ENCODE data around the gene ADCY5. TPM values are rescaled to one million over a fixed set of nuclear protein-coding genes. Genes with fewer than 3 reads are reported as not detected.
A peak's percentile ranks its signal among the peaks of the same experiment; 100 is the strongest.

ADCY5 gene
- total RNA-seq, 4 donors from 2014 or later = 119 to 251 (median 185) TPM

DNA sequence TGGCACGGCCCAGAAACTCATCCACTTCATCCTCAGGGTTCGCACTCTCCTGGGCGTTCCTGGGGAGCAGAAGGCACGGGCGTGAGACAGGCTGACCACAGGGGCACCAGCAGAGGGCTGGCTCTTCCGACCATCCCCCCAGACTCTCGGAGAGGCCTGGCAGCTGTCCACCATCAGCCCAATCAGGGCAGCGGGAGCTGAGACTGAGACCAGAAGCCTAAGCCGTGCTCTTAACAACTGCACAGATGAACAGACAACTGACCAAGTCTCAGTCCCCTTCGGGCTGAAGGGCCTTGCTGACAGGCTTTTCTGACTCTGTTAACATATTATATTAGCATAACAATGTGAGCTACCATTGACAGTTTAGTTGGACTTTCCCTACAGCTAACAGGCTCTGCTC, 129.1 kb downstream of the ADCY5 start:
- Histone ChIP-seq H3K27ac (peak overlapping the region in 3 of 4 donors; percentile 21 to 90 (median 61)), H3K36me3 (peaks cover 0 to 93% of the 10 kb centered on the region in 2 donors), H3K9me3 (no peaks in the 10 kb centered on the region), H3K4me3 (no peak overlapping the region), H3K27me3 (no peaks in the 10 kb centered on the region), H3K4me1 (peaks cover 0 to 57% (median under 1%) of the 10 kb centered on the region in 3 donors)
- TF ChIP-seq POLR2A (IDR thresholded peaks at IDR 0.05) (no peak), POLR2AphosphoS5 (IDR thresholded peaks at IDR 0.05) (no peak), EP300 (IDR thresholded peaks at IDR 0.05) (no peak)
- TF ChIP-seq, protein P1, sequence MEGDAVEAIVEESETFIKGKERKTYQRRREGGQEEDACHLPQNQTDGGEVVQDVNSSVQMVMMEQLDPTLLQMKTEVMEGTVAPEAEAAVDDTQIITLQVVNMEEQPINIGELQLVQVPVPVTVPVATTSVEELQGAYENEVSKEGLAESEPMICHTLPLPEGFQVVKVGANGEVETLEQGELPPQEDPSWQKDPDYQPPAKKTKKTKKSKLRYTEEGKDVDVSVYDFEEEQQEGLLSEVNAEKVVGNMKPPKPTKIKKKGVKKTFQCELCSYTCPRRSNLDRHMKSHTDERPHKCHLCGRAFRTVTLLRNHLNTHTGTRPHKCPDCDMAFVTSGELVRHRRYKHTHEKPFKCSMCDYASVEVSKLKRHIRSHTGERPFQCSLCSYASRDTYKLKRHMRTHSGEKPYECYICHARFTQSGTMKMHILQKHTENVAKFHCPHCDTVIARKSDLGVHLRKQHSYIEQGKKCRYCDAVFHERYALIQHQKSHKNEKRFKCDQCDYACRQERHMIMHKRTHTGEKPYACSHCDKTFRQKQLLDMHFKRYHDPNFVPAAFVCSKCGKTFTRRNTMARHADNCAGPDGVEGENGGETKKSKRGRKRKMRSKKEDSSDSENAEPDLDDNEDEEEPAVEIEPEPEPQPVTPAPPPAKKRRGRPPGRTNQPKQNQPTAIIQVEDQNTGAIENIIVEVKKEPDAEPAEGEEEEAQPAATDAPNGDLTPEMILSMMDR (IDR thresholded peaks at IDR 0.05) = no peak
- ATAC-seq = no peak
- WGBS, 2 donors (ENCODE audit: low coverage in 1 of 2) = 20% methylated on average over 2 of the region's 10 CpGs; no CpG with 5 or more reads in 1 of the 2 donors

DNA sequence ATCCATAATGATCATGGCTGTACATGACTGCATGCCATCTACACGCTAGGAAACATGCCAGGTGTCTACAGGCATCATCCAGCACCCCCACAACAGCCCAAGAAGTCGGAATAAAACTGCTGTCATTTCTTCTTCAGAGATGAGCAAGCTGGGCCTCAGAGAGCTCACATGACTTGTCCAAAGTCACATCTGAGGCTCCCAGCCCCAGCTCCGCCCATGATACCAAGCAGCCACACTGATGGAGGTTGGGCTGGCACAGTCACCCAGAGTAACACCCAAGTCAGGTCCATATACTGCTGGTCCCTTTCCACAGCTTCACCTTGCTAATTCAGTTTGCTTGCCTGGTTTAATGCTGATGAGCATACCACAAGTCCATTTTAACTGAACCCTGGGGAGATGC, 130.5 kb downstream of the ADCY5 start:
- no peak for ATAC-seq
- no peak overlapping the region for H3K27ac ChIP-seq
- peaks cover 0 to 57% (median 0%) of the 10 kb centered on the region in 3 donors for H3K4me1 ChIP-seq
- WGBS, 2 donors (ENCODE audit: low coverage in 1 of 2) = no CpG with 5 or more reads among the region's 3 CpGs
- H3K4me3 ChIP-seq = no peak overlapping the region
- no peaks in the 10 kb centered on the region for H3K27me3 ChIP-seq
- no peak for TF ChIP-seq POLR2A (IDR thresholded peaks at IDR 0.05)
- TF ChIP-seq, protein P1 (IDR thresholded peaks at IDR 0.05) = no peak
- no peak for TF ChIP-seq POLR2AphosphoS5 (IDR thresholded peaks at IDR 0.05)
- TF ChIP-seq EP300 (IDR thresholded peaks at IDR 0.05) = no peak
- peaks cover 0 to 93% of the 10 kb centered on the region in 2 donors for H3K36me3 ChIP-seq
- no peaks in the 10 kb centered on the region for H3K9me3 ChIP-seq

DNA sequence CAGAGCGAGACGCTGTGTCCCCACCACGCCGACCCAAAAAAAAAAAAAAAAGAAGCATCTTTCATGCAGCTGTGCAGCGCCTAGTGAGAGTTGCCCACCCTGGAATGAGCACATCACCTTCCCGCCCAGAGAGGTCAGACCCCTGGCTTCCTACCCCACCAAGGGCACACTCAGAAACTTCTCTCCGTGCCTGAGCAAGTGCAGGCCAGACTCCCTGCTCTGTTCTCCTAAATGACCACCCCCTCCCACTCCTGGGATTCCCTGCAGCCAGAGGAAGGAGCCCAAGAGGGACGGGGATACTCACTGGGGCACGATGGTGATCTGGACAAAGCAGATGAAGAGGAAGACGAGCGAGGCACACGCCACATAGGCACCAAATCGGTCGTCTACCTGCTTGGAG, 131.2 kb downstream of the ADCY5 start:
- no peak for ATAC-seq
- Histone ChIP-seq H3K27ac (no peak overlapping the region), H3K9me3 (no peaks in the 10 kb centered on the region), H3K4me1 (peaks cover 0 to 57% (median 0%) of the 10 kb centered on the region in 3 donors), H3K4me3 (no peak overlapping the region), H3K27me3 (no peaks in the 10 kb centered on the region), H3K36me3 (peaks cover 0 to 98% of the 10 kb centered on the region in 2 donors)
- TF ChIP-seq, protein P1 (IDR thresholded peaks at IDR 0.05) = no peak
- TF ChIP-seq EP300 (IDR thresholded peaks at IDR 0.05) (no peak), POLR2A (IDR thresholded peaks at IDR 0.05) (no peak), POLR2AphosphoS5 (IDR thresholded peaks at IDR 0.05) (no peak)
- WGBS, 2 donors (ENCODE audit: low coverage in 1 of 2) = 72% methylated on average over 5 of the region's 14 CpGs; no CpG with 5 or more reads in 1 of the 2 donors

DNA sequence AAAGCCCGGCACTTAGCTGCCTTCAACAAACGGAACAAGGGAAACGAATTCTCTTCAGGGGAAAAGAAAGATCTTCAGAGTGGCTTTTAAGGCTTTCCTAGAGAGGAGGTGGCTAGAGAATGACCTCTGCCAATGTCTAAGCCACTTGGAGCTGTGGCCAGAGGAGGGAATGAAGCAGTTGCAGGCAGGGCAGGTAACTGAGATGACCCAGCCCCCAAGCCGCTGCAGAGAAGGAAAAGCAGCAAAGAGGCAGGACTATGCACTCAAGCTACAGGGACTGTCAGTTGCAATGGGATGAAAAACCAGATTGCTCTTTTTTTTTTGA, 133.7 kb downstream of the ADCY5 start:
- TF ChIP-seq EP300 (IDR thresholded peaks at IDR 0.05) = no peak
- no peak for TF ChIP-seq POLR2A (IDR thresholded peaks at IDR 0.05)
- TF ChIP-seq, protein P1 (IDR thresholded peaks at IDR 0.05) = no peak
- no peak for TF ChIP-seq POLR2AphosphoS5 (IDR thresholded peaks at IDR 0.05)
- peaks cover 0 to 98% of the 10 kb centered on the region in 2 donors for H3K36me3 ChIP-seq

More for the DNA sequence above, 133.7 kb downstream of the ADCY5 start:
- no peaks in the 10 kb centered on the region for H3K27me3 ChIP-seq
- no peak for ATAC-seq
- no peaks in the 10 kb centered on the region for H3K9me3 ChIP-seq
- WGBS, 2 donors (ENCODE audit: low coverage in 1 of 2) = 49% methylated on average over 4 of the region's 4 CpGs
- no peak overlapping the region for H3K4me3 ChIP-seq
- H3K27ac ChIP-seq = peak overlapping the region in 2 of 4 donors; percentile 54 to 59
- H3K4me1 ChIP-seq = peaks cover 0 to 38% (median 0%) of the 10 kb centered on the region in 3 donors
